ENCODE data around the gene KIF26B.

Gene KIF26B

DNA sequence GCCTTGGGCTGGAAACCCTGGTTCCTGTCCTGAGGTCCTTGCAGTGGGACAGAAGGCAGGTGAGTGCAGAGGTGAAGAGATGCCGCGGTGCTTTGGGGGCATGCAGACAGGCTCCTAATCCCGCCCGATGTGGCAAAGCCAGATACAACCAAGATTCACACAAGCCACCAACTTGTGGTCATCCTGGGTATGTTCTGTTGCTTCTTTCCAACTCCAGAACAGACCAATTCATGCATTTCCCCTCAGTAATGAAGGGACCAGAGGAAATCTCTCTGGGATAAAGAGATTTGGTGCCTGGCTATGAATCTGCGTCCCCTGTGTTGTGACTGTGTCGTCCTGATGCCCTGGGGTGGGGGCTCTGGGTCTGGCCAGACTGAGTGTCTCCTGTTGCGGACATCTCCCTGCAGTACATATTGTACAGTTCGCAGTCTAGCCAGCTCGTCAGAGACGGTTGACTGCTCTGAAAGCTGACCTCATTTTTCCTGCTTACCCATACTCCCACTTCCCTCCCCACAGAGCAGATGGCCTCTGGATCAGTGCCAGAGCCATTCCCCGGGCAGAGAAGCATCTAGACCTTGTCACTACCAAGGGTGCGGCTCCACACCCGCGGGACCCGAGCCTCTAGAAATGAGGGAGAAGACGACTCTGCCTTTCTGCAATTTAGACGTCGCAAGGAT lies 216.3 kb downstream of the KIF26B start:
- H3K4me1 ChIP-seq (ENCODE audit: control insufficient read depth, insufficient read depth, low read length), result no peaks in the 10 kb centered on the region
- no peak overlapping the region for H3K27ac ChIP-seq (ENCODE audit: low read depth, low read length)
- no peaks in the 10 kb centered on the region for H3K36me3 ChIP-seq (ENCODE audit: control insufficient read depth, insufficient read depth, low read length)
- no peaks in the 10 kb centered on the region for H3K27me3 ChIP-seq (ENCODE audit: control insufficient read depth, insufficient read depth, low read length)
- H3K4me3 ChIP-seq (ENCODE audit: low read length), result no peak overlapping the region
- H3K9ac ChIP-seq (ENCODE audit: low read length), result no peak overlapping the region

DNA sequence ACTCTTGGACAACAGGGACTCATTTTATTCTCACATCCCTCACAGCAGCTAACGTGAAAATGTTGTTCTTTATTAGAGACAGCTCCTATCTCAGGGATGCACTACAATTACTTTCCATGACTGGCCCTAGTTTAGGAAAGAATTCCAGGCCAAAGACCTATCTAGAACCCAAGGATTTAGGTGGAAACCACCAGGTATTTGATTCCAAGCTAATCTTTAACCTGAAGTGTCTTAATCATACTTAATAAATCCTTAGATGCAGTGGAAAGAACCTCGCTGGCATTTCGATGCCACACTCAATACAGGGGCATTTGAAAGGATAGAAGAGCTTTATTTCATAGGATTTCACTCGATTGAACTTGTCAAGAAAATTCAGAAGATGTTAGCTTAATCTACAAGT lies 218.3 kb downstream of the KIF26B start:
- H3K36me3 ChIP-seq (ENCODE audit: control insufficient read depth, insufficient read depth, low read length), result no peaks in the 10 kb centered on the region
- H3K27ac ChIP-seq (ENCODE audit: low read depth, low read length), result no peak overlapping the region
- no peaks in the 10 kb centered on the region for H3K27me3 ChIP-seq (ENCODE audit: control insufficient read depth, insufficient read depth, low read length)
- H3K9ac ChIP-seq (ENCODE audit: low read length), result no peak overlapping the region
- H3K4me3 ChIP-seq (ENCODE audit: low read length), result no peak overlapping the region
- no peaks in the 10 kb centered on the region for H3K4me1 ChIP-seq (ENCODE audit: control insufficient read depth, insufficient read depth, low read length)

GRCh38 chr1:245375789-245376460 lies 221.1 kb downstream of the KIF26B start:
- H3K27me3 ChIP-seq (ENCODE audit: control insufficient read depth, insufficient read depth, low read length), result no peaks in the 10 kb centered on the region
- H3K4me3 ChIP-seq (ENCODE audit: low read length), result no peak overlapping the region
- H3K9ac ChIP-seq (ENCODE audit: low read length), result no peak overlapping the region
- no peaks in the 10 kb centered on the region for H3K4me1 ChIP-seq (ENCODE audit: control insufficient read depth, insufficient read depth, low read length)
- no peaks in the 10 kb centered on the region for H3K36me3 ChIP-seq (ENCODE audit: control insufficient read depth, insufficient read depth, low read length)
- no peak overlapping the region for H3K27ac ChIP-seq (ENCODE audit: low read depth, low read length)

DNA sequence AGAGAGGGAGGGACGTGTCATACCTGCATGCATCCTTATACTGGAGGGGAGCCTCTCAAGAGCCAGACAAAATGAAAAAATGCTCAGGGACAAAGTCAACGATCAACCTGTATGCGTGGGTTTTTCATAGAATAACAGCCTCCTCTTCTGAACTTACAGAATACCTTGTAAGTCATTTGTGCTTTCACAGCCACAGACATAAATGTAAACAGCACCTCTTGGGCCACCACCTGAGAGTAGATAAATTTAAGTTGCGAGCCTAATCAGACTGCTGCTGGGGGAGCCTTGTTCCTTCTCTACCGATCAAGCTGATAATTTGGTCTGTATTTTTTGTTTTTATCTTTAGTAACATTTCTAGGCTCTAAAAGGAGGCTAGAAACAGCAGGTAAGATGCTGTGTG lies 223.1 kb downstream of the KIF26B start:
- Histone ChIP-seq H3K4me3 (ENCODE audit: low read length) (no peak overlapping the region), H3K4me1 (ENCODE audit: control insufficient read depth, insufficient read depth, low read length) (no peaks in the 10 kb centered on the region), H3K36me3 (ENCODE audit: control insufficient read depth, insufficient read depth, low read length) (no peaks in the 10 kb centered on the region), H3K27ac (ENCODE audit: low read depth, low read length) (no peak overlapping the region), H3K9ac (ENCODE audit: low read length) (no peak overlapping the region), H3K27me3 (ENCODE audit: control insufficient read depth, insufficient read depth, low read length) (no peaks in the 10 kb centered on the region)

GRCh38 chr1:245378311-245378722 lies 223.5 kb downstream of the KIF26B start:
- Histone ChIP-seq H3K27me3 (ENCODE audit: control insufficient read depth, insufficient read depth, low read length) (no peaks in the 10 kb centered on the region), H3K4me1 (ENCODE audit: control insufficient read depth, insufficient read depth, low read length) (no peaks in the 10 kb centered on the region), H3K27ac (ENCODE audit: low read depth, low read length) (no peak overlapping the region), H3K36me3 (ENCODE audit: control insufficient read depth, insufficient read depth, low read length) (no peaks in the 10 kb centered on the region), H3K4me3 (ENCODE audit: low read length) (no peak overlapping the region), H3K9ac (ENCODE audit: low read length) (no peak overlapping the region)

- no peaks in the 10 kb centered on the region for H3K4me1 ChIP-seq (ENCODE audit: control insufficient read depth, insufficient read depth, low read length)
- H3K27me3 ChIP-seq (ENCODE audit: control insufficient read depth, insufficient read depth, low read length), result no peaks in the 10 kb centered on the region
- no peak overlapping the region for H3K4me3 ChIP-seq (ENCODE audit: low read length)
- no peaks in the 10 kb centered on the region for H3K36me3 ChIP-seq (ENCODE audit: control insufficient read depth, insufficient read depth, low read length)
- no peak overlapping the region for H3K9ac ChIP-seq (ENCODE audit: low read length)
- no peak overlapping the region for H3K27ac ChIP-seq (ENCODE audit: low read depth, low read length)
Observed at GRCh38 chr1:245378745-245379144, 224.0 kb downstream of the KIF26B start.

GRCh38 chr1:245380790-245381535 lies 226.2 kb downstream of the KIF26B start:
- Histone ChIP-seq H3K4me1 (ENCODE audit: control insufficient read depth, insufficient read depth, low read length) (no peaks in the 10 kb centered on the region), H3K27ac (ENCODE audit: low read depth, low read length) (no peak overlapping the region), H3K4me3 (ENCODE audit: low read length) (no peak overlapping the region), H3K36me3 (ENCODE audit: control insufficient read depth, insufficient read depth, low read length) (no peaks in the 10 kb centered on the region), H3K9ac (ENCODE audit: low read length) (no peak overlapping the region), H3K27me3 (ENCODE audit: control insufficient read depth, insufficient read depth, low read length) (no peaks in the 10 kb centered on the region)

- no peak overlapping the region for H3K27ac ChIP-seq (ENCODE audit: low read depth, low read length)
Observed at GRCh38 chr1:245382981-245383380, 228.2 kb downstream of the KIF26B start.

DNA sequence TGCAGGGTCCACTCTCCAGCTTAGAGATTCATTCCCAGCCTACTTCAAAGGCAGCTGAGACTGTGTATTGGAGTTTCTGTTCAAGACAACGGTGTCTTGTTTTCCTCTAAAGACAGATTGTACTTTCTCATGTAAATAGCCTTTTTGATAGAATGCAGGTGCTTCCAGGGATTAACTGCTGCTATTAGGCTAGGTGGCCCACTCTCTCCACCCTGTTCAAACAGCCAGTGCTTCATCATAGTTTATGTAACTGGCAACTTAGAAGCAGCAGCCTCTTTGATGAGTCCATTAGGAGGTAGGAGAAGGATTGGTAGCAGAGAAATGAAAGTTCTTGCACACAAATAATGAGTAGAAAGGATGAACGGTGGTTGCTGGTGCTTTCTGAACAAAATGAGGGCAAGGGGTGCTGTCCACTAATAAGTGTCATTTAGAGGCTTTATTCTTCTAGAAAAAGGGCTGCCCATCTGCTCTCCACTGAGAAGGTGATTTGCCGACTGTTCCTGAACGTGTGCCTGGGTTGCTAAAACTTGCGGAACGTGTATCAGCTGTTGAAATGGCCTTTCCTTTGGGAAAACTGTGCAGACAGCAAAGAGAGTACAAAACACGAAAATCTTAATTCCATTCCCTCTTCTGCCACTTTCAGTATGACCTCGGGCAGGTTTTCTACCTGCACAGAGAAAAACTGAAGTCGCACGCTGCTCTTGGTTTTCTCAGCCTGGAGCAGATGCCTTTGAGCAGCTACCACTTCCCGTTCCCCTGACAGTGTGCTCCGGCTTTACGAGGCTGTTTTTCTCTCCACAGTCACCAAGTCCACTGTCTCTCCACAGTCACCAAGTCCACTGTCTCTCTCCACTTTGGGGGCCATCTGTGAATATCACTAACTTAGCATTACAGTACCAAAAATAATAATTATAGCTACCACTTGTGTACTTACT lies 228.9 kb downstream of the KIF26B start:
- Histone ChIP-seq H3K27me3 (ENCODE audit: control insufficient read depth, insufficient read depth, low read length) (no peaks in the 10 kb centered on the region), H3K27ac (ENCODE audit: low read depth, low read length) (no peak overlapping the region), H3K36me3 (ENCODE audit: control insufficient read depth, insufficient read depth, low read length) (no peaks in the 10 kb centered on the region), H3K4me3 (ENCODE audit: low read length) (no peak overlapping the region), H3K9ac (ENCODE audit: low read length) (no peak overlapping the region), H3K4me1 (ENCODE audit: control insufficient read depth, insufficient read depth, low read length) (no peaks in the 10 kb centered on the region)

More at GRCh38 chr1:245382981-245383380, 228.2 kb downstream of the KIF26B start:
- no peak overlapping the region for H3K9ac ChIP-seq (ENCODE audit: low read length)
- no peaks in the 10 kb centered on the region for H3K4me1 ChIP-seq (ENCODE audit: control insufficient read depth, insufficient read depth, low read length)
- no peak overlapping the region for H3K4me3 ChIP-seq (ENCODE audit: low read length)
- H3K27me3 ChIP-seq (ENCODE audit: control insufficient read depth, insufficient read depth, low read length), result no peaks in the 10 kb centered on the region
- H3K36me3 ChIP-seq (ENCODE audit: control insufficient read depth, insufficient read depth, low read length), result no peaks in the 10 kb centered on the region

DNA sequence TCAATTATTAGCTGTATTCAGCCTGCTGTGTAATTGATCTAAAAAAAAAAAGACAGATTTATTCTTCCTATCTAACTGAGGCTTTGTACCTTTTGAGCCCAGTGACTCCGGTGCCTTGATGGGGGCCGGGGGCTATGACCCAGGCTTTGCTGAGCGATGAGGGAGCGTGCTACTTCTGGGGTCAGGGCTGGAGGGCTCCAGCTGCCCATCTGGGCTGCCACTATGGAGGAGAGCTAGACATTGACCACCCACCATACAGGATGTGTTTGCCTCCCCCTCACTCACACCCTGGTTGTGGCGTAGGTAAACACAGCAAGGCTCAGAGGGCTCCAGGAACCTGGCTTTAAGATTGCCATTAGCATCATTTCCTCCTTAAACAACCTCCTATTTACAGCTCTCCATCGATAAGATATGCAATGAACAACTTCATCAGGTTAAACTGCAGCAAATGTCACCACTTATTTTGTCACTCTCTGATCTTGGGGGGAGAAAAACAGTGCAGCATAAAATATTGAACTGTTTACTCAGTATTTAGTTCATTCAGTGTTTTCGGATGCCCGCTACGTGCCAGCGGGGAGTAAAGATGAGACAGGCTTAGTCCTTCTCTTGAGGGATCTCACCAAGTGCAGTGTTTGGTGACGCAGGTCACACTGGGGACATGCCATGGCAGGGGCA lies 231.6 kb downstream of the KIF26B start:
- H3K4me1 ChIP-seq (ENCODE audit: control insufficient read depth, insufficient read depth, low read length), result no peaks in the 10 kb centered on the region
- no peak overlapping the region for H3K4me3 ChIP-seq (ENCODE audit: low read length)
- no peaks in the 10 kb centered on the region for H3K27me3 ChIP-seq (ENCODE audit: control insufficient read depth, insufficient read depth, low read length)
- no peak overlapping the region for H3K9ac ChIP-seq (ENCODE audit: low read length)
- H3K27ac ChIP-seq (ENCODE audit: low read depth, low read length), result no peak overlapping the region
- no peaks in the 10 kb centered on the region for H3K36me3 ChIP-seq (ENCODE audit: control insufficient read depth, insufficient read depth, low read length)

GRCh38 chr1:245388687-245389086 lies 233.9 kb downstream of the KIF26B start:
- no peak overlapping the region for H3K4me3 ChIP-seq (ENCODE audit: low read length)
- no peak overlapping the region for H3K27ac ChIP-seq (ENCODE audit: low read depth, low read length)
- H3K4me1 ChIP-seq (ENCODE audit: control insufficient read depth, insufficient read depth, low read length), result no peaks in the 10 kb centered on the region
- H3K27me3 ChIP-seq (ENCODE audit: control insufficient read depth, insufficient read depth, low read length), result no peaks in the 10 kb centered on the region
- H3K36me3 ChIP-seq (ENCODE audit: control insufficient read depth, insufficient read depth, low read length), result no peaks in the 10 kb centered on the region
- no peak overlapping the region for H3K9ac ChIP-seq (ENCODE audit: low read length)
